ENCODE data around the gene BID.

The BID gene

GRCh38 chr22:17774206-17774925, at the start of gene BID:
BID (minus strand) TSS chr22:17774469; CDS start chr22:17750116, 24,353 bp downstream.
- DNase-seq: no peak

GRCh38 chr22:17823964-17824363, 49.7 kb upstream of the BID start:
- no peak for DNase-seq

GRCh38 chr22:17823226-17823625, 49.0 kb upstream of the BID start:
- no peak for DNase-seq

DNA sequence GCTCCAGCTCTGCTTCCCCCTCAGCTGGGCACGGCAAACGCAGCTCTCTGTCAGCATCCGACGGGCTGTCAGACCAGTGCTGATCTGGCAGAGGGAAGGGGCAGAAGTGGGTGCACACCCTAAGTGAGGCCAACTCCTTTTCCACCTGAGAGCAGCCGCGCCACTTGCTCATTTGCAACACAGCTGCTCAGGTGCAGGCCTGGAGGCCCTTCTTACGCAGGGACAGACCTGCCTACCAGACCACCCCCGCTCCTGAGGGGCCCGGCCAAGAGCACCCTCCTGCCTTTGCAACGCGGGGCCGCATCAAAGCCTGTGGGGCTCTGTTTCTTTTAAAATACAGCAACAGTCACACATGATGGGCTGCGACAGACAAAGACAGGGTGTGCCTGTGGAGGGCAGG, 47.8 kb upstream of the BID start:
- DNase-seq: no peak

- no peak for DNase-seq
Observed at GRCh38 chr22:17820879-17821439, 46.7 kb upstream of the BID start.

GRCh38 chr22:17818649-17819048, 44.4 kb upstream of the BID start:
- DNase-seq: no peak

DNA sequence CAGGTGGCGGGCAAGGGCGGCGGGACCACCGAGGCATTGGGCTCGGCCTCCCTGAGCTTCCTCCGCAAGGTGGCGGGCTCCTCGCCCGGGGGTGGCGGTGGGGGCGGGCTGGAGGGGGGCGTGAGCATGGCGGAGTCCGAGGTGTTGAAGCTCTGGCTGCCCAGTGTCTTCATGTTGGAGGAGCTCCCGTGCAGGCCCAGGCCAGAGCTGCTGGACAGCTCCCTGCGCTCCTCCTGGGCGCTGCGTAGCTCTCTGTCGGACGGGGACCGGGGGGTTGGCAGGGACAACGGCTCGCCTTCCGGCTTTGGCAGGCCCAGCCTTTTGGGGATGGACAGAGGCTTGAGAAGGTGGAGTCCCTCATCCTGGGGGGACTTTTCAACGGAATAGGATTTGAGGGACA, 43.9 kb upstream of the BID start:
- DNase-seq: no peak

DNA sequence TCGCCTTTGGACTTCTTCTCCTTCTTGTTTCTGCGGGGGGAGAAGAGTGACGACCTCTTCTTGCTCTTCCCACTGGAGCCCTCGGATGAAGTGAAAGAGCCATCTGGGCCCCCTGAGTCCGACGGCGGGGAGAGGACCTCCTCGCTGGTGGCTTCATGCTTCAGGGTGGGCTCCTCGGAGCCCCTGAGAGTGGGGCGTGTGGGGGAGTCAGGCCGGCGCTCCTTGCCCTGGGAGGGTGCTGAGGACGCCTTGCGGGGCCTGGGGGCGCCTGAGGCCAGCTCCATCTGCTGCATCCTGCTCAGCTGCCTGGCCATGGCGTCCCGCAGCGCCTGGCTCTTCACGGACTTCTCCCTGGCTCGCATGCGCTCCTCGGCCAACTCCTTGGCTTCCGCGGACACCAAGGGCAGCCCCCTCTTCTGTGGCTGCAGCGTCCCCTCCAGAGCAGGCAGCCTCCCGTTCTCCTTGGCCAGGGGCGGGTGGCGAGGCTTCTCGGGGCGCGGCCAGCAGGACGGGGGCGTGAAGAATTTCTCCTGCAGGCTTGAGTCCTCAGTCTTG, 43.3 kb upstream of the BID start:
- no peak for DNase-seq

GRCh38 chr22:17817079-17817478, 42.8 kb upstream of the BID start:
- DNase-seq: no peak

- no peak for DNase-seq
Observed at GRCh38 chr22:17816649-17817048, 42.4 kb upstream of the BID start.

GRCh38 chr22:17815703-17816254, 41.5 kb upstream of the BID start:
- no peak for DNase-seq

DNA sequence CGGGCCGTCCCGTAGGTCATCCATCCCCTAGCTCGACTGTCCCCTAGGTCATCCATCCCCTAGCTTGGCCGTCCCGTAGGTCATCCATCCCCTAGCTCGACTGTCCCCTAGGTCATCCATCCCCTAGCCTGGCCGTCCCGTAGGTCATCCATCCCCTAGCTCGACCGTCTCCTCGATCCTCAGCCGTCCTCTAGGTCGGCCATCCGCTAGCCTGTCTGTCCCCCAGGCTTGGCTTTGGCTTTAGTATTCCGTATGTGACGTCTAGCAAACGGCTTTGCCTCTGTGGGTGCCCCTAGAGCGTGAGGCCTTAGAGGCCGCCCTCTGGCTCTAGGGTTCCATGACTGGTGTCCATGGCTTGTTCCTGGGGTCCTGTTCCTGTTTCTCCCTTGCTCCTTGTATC, 40.6 kb upstream of the BID start:
- no peak for DNase-seq

- no peak for DNase-seq
Observed at GRCh38 chr22:17814084-17814483, 39.8 kb upstream of the BID start.

GRCh38 chr22:17811119-17811518, 36.9 kb upstream of the BID start:
- DNase-seq: no peak

DNA sequence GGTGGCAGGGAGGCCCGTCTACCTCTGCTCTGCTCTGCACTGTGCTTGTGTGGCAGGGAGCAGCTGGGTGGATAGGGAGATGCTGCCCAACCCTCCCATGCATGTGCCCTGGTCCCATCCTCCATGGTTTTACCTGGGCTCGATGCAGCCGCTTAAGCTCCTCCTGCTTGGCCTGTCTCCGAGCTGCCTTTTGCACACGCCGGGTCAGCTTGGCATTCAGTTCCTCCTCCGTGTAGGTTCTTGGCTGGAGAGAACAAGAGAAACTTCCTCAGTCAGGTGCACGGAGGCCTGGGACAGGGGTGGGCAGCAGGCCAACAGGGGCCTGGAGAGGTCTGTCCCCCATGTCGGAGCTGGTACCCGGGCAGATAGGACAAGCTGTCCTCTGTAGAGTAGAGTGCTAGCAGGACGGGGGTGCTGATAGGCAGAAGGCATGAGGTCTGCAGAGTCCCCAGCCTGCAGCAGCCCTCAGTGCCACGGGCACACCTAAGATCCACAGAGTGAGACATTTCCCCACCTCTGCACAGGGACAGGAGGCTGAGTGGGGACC, 36.4 kb upstream of the BID start:
- no peak for DNase-seq

DNA sequence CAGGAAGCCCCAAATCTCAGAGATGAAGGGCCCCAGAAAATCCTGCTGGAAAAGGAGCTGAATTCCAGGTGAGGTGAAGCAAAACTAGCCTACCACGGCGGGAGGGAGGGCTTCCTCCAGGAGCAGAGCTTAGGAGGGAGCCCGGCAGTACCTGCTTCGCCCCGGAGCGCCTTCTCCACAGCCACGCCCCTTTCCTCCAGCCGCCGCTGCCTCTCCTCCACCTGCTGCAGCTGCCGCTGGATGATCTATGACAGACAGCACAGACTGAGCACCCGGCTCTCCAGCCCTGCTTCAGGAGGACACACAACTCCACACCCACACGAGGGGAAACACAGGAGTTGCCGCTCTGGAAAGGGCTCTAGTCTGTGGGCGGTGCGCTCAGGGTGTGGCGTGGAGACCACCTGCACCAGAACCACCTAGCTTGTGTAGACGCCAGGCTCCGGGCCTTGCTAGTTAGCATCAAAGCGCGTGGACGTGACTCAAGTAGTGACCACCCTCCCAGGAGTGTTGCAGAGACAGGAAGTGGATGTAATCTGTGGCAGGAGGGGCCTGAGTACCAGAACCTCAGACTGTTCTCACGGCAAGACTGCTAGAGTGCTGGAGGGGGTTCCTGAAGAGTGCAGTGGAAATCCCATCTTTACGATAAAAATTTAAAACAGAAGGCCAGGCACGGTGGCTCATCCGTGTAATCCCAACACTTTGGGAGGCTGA, 34.6 kb upstream of the BID start:
- DNase-seq: no peak

DNA sequence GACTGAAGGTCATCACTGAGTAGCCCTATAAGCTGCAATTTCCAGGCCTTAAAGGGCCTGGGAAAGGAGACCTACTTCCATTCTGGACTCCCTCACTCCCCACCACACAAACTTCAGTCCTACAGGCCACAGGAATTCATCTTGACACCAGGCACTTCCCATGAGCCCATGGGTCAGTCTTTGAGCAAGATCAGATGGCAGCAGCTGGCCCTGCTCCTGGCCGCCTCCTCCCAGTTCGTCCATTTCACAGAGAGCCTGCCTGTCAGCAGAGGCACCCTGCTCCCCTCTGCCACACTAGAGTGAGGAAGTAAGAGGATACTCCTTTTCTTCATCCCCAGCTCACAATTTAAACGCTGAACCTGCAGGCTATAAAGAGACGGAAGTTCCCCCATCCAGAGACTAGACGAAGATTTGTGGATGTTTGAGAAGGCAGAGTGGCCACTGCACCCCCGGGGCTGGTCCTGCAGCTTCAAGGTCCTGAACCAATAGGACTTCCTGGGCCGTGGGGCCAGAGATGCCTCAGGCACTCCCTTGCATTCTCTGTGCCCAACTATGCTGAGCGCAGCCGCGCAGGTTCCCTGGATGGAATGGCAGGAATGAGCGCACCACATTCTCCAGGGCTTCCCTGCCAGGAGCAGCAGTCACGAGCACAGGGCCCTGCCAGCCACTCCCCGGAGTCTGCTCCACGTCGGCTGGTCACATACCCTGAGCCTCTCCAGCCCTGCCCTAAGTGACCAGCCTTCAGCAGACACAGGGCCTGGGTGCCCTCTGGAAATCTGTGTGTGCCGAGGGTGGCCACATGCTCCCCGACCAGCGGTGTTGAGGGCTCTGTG, 33.5 kb upstream of the BID start:
- DNase-seq: no peak

- DNase-seq: no peak
Observed at GRCh38 chr22:17807086-17807485, 32.8 kb upstream of the BID start.

DNA sequence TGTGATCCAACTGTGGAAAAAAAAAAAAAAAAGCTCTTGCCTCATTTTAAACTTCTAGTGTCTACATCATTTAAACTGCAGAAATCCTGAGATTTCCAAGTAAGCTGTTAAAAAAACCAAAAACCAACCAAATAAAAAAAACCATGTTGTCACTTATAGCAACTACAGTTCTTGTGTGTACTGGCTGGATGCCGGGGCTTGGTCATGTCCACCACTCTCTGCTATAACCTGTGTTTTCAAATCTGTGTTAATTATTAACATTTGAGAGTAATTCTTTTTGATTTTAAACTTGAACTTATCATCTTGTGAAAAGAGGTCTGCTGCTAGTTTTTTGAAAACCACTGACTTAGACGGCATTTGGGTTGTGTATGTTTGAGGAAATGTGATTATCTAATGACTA, 32.2 kb upstream of the BID start:
- DNase-seq: no peak

DNA sequence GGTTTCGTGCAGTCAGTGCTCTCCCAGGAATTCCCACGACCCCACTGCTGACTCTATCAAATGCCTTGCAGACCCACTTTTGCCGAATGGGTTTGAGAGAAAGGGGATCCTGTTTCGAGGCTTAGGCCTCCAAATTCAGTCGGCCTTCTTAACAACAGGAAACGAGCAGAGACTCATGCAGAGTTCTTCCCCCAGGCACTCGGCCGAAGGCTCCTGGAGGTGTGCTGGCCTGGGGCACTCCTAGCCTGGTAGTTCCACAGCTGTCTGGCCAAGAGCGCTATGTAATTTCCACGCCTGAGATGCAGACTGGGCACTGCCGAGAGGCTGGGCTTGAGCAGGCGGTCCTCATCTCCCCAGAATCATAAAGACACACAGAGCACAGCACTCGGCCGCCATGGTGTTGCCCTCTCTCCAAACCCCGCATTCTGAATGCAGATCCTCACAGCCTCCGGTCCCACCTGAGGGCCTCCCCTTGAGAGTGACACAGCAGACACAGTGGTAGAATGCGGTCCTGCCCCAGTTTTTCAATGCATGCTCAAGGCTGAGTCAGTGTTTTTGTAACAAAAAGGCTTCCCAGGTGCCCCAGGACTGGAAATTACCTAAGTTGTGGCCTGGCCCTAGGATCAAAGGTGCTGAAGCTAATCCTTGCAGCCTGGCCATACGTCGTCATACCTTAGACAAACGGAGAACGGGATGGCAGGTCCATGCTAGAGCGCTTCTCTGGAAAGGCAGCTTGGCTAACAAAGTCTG, 30.2 kb upstream of the BID start:
- no peak for DNase-seq

DNA sequence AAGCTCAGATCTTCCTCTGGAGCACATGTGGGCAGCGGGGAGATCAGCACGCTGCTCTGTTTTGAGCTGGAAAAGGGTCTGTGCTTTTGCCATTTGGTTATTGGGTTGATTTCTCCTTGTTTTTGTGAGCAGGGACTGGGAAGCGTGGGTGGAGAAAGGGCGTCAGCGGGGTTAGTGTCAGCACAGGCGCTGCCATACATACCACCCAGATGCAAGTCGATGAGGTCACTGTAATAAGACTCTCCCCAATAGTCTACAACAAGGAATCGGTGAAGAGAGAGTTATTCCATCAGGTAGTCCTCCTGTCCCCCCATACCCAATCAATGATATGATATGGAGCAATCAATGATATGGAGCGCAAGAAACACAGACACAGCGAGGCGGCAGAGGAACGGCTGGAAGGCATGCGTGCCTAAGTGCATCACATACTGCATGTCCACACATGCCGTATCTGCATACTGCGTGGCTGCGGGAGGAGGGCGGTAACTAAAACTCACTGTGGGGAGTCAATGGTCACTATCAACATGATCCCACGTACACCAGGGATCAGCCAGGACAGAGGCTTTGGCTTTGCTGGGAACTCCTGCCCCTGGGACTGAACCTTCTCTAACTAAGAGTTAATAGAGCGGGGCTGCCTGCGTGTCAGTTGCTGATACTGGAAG, 29.5 kb upstream of the BID start:
- no peak for DNase-seq

All from NCI-H446 treated with DMSO at 0.1 percent for 48 hours (cell line).